ENCODE results near the gene ARPP21. TPM values are rescaled to one million over a fixed set of nuclear protein-coding genes. Genes with fewer than 3 reads are reported as not detected.

ARPP21 gene
- total RNA-seq, 2 donors from 2014 or later: 0.42 TPM; not detected in 1

DNA sequence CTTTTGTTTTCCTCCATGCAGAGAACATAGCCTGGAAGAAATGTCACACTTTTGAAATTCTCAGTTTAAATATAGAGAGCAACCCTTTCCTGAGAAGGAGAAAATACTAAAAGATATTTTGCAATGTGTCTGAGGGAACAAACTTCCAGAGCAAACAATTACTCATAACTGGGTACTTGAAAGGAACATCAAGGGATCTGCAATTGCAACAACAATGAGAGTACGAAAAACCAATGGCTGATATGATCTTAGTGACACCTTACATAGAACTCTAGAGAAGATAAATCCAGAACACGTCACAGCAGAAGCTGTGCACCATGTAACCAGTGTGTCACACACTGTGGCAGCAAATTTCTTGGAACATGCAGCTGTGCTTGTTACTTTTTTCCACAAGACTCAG lies 14.6 kb upstream of the ARPP21 start:
- Histone ChIP-seq H3K4me3 (no peak overlapping the region), H3K9ac (ENCODE audit: low read depth in 2 of 2, low read length in 2 of 2) (no peak overlapping the region), H3K27me3 (no peaks in the 10 kb centered on the region), H3K27ac (no peak overlapping the region), H3K9me3 (no peaks in the 10 kb centered on the region), H3K36me3 (no peaks in the 10 kb centered on the region), H3K4me1 (no peaks in the 10 kb centered on the region)
- TF ChIP-seq CTCF (IDR thresholded peaks at IDR 0.05): no peak
- no peak for DNase-seq
- intact Hi-C loops (cut with DNase I): no loop called here

DNA sequence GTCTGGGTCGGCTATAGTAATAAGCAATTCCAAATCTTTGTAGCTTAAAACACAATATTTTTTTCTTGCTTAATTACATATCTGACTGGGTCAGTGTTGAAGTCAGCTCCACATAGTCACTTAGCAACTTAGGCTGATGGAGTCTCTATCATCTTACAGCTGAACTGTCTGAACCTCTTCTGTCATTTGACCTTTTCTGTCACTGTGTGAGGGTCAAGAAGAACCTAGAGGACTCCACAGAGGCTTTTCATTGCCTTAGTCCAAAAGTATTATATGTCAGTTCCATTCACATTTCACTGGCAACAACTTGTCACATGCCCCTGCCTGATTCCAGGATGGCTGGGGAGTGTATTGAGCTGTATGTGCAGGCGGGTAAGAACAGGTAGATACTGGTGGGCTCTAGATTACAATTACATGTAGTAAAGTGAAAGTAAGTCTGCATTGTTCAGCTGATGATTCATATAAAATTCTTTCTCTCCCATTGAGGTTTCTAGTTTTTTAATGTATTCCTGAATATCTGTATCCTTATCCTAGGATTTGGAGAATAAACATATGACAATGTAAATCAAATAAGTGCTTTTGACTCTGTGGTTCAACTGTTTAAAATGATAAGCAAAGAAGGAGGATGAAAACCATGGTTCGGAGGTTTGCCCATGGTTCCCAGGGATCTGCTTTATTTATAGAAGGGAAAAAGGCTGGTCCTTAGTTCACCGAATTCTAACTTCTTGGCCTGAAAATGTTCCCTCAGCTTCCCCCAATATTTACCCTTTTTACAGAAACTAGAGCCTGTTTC lies 5.8 kb upstream of the ARPP21 start:
- H3K27me3 ChIP-seq: no peaks in the 10 kb centered on the region
- H3K36me3 ChIP-seq: no peaks in the 10 kb centered on the region
- H3K9ac ChIP-seq (ENCODE audit: low read depth in 2 of 2, low read length in 2 of 2): no peak overlapping the region
- DNase-seq: no peak
- H3K27ac ChIP-seq: no peak overlapping the region
- H3K4me1 ChIP-seq: no peaks in the 10 kb centered on the region
- intact Hi-C loops (cut with DNase I): no loop called here
- no peak overlapping the region for H3K4me3 ChIP-seq
- H3K9me3 ChIP-seq: no peaks in the 10 kb centered on the region
- no peak for TF ChIP-seq CTCF (IDR thresholded peaks at IDR 0.05)

DNA sequence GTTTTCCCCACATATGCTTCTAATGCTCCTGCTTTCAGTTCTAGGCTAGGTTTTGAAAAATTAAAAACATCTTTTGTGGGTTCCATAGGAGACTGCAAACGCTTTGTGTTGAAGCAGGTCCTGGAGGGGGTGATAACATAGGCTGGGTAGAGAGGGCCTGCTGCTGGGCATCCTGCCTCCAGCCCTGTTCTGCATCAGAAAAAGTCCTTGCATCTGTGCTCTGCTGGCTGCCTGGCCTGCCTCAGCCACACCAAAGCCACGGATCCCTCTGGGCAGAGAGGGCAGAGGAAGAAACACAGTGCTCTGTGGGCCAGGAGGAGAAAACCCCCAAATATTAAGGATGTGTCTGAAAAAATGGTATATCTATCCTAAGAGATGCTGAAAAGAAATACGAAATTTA lies 3.9 kb upstream of the ARPP21 start:
- Histone ChIP-seq H3K9ac (ENCODE audit: low read depth in 2 of 2, low read length in 2 of 2) (no peak overlapping the region), H3K27ac (no peak overlapping the region), H3K36me3 (no peaks in the 10 kb centered on the region), H3K4me1 (no peaks in the 10 kb centered on the region), H3K4me3 (no peak overlapping the region), H3K9me3 (no peaks in the 10 kb centered on the region), H3K27me3 (peaks cover 18% of the 10 kb centered on the region)
- intact Hi-C loops (cut with DNase I): no loop called here
- no peak for TF ChIP-seq CTCF (IDR thresholded peaks at IDR 0.05)
- DNase-seq: no peak

DNA sequence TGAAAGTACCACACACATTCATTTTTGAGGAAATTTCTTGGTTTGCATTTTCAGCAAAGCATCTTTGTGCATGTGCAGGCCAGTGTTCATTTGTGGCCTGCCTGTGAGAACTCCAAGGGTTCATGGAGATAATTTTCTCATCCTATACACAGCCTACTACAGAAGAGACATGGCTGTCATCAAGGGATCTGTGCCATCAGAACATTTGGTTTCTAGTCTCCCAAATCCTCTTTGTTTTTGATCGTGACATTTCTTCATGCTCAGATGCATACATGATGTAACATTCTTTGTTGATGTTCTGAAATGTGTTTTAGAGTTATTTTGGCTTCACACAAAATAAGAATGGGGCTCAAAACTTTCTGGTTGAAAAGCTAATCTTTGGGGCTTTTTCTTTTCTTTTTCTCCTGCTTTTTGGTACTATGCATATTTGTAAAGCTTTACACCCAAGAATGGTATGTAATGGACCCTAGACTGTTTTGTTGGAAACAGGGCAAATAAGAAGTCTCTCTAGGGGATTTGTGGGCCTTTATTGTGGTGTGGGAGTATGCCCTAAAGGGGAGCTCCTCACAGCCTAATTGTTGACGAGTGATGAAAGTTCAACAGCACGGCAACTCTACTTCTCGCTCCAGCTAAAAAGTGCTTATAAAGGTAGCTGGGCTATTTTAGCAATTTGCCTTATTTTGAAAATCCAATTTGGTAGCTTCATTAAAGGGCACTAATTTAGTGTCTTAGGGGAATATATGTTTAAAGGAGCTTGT lies 3.2 kb upstream of the ARPP21 start:
- Histone ChIP-seq H3K4me3 (no peak overlapping the region), H3K27ac (no peak overlapping the region), H3K9ac (ENCODE audit: low read depth in 2 of 2, low read length in 2 of 2) (no peak overlapping the region), H3K36me3 (no peaks in the 10 kb centered on the region), H3K4me1 (no peaks in the 10 kb centered on the region), H3K27me3 (peaks cover 22% of the 10 kb centered on the region), H3K9me3 (no peaks in the 10 kb centered on the region)
- no peak for TF ChIP-seq CTCF (IDR thresholded peaks at IDR 0.05)
- DNase-seq: no peak
- intact Hi-C loops (cut with DNase I): no loop called here

DNA sequence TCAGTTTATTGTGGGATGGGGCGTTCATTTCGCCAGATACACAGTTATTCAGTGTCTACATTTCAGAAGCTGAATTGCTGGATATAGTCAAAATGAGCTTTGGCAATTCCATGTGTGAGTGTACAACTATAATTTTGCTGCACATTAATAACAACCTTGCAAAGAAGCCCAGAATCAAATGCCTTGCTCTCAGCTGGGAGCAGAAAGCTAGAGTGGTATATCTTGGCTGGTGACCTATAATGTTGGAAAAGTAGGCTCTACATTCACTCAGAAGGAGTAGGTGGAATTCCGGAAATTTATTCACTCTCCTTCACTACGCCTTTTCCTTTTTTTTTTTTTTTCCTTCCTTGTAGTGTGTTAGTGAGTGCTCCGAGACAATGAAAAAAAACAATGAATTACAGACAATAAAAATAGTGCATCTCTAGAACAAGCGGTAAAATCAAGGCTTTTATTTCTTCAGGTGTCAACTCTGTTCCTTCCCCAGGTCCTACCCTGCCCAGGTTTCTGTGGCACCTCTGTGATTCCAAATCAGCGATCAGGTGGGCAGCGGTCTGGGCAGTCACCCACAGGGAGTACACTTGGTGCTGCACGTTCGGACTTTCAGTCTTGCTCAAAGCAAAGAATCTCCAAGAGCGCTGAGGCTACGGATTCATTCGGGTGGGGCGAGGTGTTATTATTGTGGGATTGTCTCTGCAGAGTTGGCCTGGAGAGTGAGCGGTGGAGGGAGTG lies 910 bp upstream of the ARPP21 start:
- Histone ChIP-seq H3K27ac (no peak overlapping the region), H3K4me1 (no peaks in the 10 kb centered on the region), H3K27me3 (peaks cover 22% of the 10 kb centered on the region), H3K4me3 (no peak overlapping the region), H3K9me3 (no peaks in the 10 kb centered on the region), H3K9ac (ENCODE audit: low read depth in 2 of 2, low read length in 2 of 2) (no peak overlapping the region), H3K36me3 (no peaks in the 10 kb centered on the region)
- no peak for TF ChIP-seq CTCF (IDR thresholded peaks at IDR 0.05)
- no peak for DNase-seq
- intact Hi-C loops (cut with DNase I): no loop called here
